ENCODE measurements around the gene ARHGAP26. TPM values are rescaled to one million over a fixed set of nuclear protein-coding genes. Genes with fewer than 3 reads are reported as not detected.

Gene ARHGAP26
- total RNA-seq, 1 experiment from 2014 or later, result 11.8 TPM

DNA sequence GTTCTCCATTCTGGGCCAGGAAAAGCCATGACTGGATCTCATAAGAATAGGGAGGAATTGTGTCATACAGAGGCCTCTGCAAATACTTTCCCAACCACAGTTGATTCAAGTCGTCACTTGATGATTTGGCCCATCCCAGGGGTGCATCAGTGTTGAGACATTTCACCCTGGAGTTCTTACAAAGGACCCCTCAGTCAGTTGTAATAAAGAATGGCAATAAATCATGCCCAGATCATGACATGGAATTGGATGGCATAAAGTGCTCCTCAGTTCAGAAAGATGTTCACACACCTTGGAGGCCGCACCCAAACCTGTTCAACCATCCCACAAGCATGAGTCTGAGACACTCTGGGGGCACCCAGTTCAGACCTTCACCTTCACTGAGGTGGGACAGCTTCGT lies 465.2 kb downstream of the ARHGAP26 start:
- DNase-seq (ENCODE audit: low read depth, low spot score), result no peak
- in situ Hi-C loops (cut with HindIII; ENCODE audit: low pct_unique_long_range_greater_than_20kb, low sequenced_read_pairs), result no loop called here

DNA sequence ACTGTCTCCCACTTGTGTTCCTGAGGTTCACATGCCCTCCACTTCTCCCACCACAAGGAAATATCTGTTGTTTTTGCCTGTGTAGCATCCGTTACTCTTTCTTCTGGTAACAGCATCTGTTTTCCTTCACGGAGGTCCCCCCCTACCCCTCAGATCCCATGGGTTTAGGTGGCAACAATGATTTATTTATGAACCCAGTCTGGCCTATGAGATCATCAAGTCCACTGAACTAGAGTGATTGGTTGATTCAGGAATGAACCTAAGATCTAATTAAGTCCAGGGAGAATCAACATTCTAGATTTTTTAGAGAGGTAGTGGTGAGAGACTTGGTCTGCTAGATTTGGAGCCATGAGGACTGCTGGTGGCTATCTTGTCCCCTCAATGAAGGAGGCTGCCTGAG lies 466.5 kb downstream of the ARHGAP26 start:
- DNase-seq (ENCODE audit: low read depth, low spot score), result no peak
- in situ Hi-C loops (cut with HindIII; ENCODE audit: low pct_unique_long_range_greater_than_20kb, low sequenced_read_pairs), result no loop called here

DNA sequence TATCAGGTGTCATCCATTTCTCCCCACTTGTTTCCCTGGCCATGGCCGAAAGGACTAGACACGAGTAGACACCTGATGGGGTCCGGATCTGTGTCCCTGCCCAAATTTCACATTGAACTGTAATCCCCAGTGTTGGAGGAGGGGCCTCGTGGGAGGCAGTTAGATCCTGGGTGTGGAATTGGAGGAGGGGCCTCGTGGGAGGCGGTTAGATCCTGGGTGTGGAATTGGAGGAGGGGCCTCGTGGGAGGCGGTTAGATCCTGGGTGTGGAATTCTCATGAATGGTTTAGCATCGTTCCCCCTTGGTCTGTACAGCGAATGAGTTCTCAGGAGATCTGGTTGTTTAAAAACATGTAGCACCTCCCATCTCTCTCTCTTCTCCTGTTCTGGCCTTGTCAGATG lies 467.5 kb downstream of the ARHGAP26 start:
- in situ Hi-C loops (cut with HindIII; ENCODE audit: low pct_unique_long_range_greater_than_20kb, low sequenced_read_pairs), result no loop called here

DNA sequence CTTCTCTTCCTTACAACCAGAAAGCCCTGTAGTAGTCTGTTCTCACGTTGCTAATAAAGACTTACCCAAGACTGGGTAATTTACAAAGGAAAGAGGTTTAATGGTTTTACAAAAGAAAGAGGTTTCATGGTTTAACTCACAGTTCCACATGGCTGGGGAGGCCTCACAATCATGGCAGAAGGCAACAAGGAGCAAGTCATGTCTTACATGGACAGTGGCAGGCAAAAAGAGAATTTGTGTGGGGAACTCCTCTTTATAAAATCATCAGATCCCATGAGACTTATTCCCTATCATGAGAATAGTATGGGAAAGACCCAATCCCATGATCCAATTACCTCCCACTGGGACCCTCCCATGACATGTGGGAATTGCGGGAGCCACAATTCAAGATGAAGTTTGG lies 468.4 kb downstream of the ARHGAP26 start:
- in situ Hi-C loops (cut with HindIII; ENCODE audit: low pct_unique_long_range_greater_than_20kb, low sequenced_read_pairs), result no loop called here
- DNase-seq (ENCODE audit: low read depth, low spot score), result no peak

More for the DNA sequence above, 467.5 kb downstream of the ARHGAP26 start:
- DNase-seq (ENCODE audit: low read depth, low spot score), result no peak

DNA sequence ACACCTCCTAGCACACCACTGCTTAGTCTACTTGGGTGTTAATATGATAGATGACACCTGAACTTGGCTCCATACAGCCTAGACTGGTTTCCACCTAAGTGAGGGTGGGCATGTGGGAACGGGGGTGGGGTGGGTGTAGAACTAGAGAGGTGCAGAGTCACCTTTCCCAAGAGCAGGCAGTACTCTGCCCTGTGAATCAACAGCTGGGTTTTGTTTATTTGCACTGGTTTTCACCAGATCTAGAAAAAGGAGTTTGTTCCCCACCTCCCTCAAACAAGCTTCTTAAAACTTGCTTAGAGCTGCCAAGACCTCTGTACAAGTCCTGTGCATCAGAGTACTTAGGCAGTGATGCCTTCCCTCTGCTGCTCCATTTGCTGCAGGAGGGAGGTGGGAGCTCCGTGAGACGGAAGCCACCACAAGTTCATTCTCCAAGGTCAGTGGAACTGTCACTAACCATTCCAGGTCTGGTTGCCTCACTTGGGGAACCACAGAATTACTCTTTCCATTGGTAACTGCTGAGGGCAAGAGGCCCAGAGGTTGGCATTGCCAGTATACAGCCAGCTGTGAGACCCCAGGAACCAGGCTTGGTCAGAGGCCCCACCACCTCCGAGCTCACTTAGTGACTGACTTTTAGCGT lies 469.8 kb downstream of the ARHGAP26 start:
- in situ Hi-C loops (cut with HindIII; ENCODE audit: low pct_unique_long_range_greater_than_20kb, low sequenced_read_pairs), result no loop called here
- no peak for DNase-seq (ENCODE audit: low read depth, low spot score)

DNA sequence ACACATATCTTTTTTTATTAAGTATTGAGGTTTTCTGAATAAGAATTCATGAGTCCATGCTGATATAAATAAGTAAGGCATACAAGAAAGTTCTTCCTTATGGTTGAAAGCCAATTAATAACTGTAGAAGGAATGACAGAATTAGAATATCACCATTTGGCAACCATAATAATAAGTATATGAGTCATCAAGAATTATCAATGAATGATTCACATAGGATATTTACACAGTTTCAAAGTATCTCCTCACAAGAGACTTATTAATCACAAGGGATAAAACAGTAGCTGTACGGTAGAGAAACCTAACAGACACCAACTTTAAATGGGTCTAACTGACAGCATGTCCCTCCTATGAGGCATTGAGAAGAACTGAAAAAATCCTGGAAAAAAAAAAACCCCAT lies 471.7 kb downstream of the ARHGAP26 start:
- in situ Hi-C loops (cut with HindIII; ENCODE audit: low pct_unique_long_range_greater_than_20kb, low sequenced_read_pairs), result no loop called here
- DNase-seq (ENCODE audit: low read depth, low spot score), result no peak

DNA sequence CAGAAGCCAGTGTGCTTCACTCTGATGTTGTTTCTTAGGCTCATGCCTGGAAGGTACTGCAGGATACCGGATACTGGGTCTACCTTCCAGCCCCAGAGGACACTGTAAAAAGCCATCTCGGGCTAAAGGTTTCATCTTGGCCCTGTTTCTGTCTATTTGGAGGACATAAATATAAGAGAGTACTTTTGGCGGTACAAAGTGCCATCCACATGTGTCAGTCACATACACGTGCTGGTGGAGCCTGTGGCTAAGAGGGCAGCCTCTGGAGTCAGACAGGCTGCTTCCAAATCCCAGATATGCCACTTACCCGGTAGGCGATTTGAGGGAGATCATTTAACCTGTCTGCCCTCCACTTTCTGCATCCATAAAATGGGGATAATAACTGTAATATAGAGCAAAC lies 472.9 kb downstream of the ARHGAP26 start:
- no peak for DNase-seq (ENCODE audit: low read depth, low spot score)
- in situ Hi-C loops (cut with HindIII; ENCODE audit: low pct_unique_long_range_greater_than_20kb, low sequenced_read_pairs), result no loop called here

DNA sequence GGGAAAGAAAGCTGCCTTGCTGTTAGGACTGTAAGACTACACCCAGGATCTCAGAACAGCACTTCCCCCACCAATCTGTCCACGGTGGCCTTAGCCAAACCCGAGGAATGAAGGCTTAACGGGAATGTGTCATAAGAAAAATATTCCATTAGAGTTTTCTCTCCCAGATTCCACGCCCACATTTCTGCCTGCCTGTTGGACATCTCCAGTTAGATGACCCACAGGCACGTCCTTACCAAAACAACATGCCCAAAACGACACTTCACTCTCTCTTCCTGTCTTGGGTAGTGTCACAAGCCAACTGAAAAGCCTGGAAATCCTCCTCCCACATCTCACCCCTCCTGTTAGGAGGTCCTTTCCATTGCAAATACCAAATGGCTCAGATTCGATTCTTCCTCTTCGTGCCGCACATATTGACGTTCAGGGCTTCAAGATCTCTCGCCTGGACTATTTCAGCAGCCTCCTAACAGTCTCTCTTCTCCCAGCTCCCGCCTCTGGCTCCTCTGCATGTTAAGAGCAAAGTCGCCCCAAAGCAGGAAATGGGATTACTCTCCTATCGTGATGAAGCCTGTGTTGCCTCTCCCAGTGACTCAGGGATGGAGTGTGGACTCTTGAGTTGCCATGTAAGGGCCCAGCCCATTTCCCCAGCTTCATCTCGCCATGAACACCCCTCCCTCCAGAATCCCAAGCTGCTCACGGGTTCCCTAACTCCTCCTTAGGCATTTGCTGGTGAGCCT lies 474.0 kb downstream of the ARHGAP26 start:
- in situ Hi-C loops (cut with HindIII; ENCODE audit: low pct_unique_long_range_greater_than_20kb, low sequenced_read_pairs), result no loop called here
- no peak for DNase-seq (ENCODE audit: low read depth, low spot score)

DNA sequence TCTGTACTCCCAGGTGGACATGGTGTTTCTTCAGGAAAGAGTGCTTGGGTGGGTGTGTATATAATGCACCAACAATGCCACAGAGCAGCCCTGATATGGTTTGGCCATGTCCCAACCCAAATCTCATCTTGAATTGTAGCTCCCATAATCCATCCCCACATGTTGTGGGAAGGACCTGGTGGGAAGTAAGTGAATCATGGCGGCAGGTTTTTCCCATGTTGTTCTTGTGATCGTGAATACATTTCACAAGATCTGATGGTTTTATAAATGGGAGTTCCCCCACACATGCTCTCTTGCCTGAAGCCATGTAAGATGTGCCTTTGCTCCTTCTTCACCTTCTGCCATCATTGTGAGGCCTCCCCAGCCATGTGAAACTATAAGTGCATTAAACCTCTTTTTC lies 474.8 kb downstream of the ARHGAP26 start:
- DNase-seq (ENCODE audit: low read depth, low spot score), result no peak
- in situ Hi-C loops (cut with HindIII; ENCODE audit: low pct_unique_long_range_greater_than_20kb, low sequenced_read_pairs), result no loop called here

DNA sequence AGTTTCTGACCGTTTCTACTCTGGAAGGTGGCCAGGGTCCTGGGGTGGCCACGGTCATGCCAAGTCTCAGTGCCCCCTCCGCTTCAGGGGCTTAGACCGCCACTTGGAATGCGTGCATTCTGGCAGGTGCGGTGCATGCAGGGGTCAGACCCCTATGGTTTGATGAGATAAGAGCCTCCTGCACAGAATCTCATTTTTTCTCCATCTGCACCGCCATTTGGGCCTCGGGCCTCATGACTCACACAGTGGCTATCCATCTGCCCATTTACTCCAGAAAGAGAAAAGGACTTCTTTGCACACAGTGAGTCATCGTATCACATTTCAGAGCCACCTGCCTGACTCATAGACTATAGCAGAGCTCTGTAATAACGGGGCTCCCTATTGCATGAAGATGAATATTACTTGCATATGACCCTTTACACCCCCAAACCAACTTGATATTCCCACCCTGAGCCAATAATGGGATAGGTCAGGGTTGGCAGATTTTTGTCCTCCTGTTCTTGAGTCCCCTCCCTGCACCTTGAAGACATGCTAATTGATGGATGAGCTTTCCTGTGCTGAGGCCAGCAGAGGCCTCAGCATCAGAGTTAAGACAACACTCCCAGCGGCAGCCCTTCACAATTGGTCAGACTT lies 475.9 kb downstream of the ARHGAP26 start:
- peak; percentile 48 for DNase-seq (ENCODE audit: low read depth, low spot score)
- in situ Hi-C loops (cut with HindIII; ENCODE audit: low pct_unique_long_range_greater_than_20kb, low sequenced_read_pairs), result no loop called here

DNA sequence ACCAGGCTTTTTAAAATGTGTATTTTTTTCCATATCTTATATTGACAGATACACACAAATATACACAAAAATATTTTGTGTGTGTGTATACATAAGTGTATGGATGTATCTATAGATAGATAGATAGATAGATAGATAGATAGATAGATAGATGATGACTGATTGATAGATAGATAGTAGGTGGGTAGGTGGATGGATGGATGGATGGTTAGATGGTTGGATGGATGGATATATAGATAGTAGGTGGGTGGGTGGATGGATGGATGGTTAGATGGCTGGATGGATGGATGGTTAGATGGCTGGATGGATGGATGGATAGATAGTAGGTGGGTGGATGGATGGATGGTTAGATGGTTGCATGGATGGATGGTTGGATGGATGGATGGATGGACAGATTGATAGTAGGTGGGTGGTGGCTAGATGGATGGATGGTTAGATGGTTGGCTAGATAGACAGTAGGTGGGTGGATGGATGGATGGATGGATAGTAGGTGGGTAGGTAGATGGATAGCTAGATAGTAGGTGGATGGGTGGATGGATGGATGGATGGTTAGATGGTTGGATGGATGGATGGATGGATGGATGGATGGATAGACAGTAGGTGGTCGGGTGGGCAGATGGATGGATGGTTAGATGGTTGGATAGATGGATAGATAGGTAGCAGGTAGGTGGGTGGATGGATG lies 477.1 kb downstream of the ARHGAP26 start:
- no peak for DNase-seq (ENCODE audit: low read depth, low spot score)
- in situ Hi-C loops (cut with HindIII; ENCODE audit: low pct_unique_long_range_greater_than_20kb, low sequenced_read_pairs), result no loop called here

DNA sequence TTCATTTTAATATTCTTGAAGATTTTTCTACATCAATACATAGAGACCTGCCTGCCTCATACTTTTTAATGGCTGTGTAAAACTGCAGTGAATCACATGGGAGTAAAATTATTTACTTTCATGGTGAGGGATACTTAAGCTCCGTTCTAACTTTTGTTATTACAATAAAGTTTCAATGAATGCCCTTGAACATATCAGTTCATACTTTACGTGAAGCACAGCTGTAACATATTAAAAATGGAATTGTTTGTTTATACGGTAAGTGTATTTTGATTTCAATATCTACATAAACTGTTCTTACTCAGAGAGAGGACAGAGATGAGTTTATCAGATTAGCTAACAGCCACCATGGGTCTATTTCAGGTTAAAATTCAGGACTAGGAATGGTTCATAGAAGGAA lies 478.2 kb downstream of the ARHGAP26 start:
- DNase-seq (ENCODE audit: low read depth, low spot score), result no peak
- in situ Hi-C loops (cut with HindIII; ENCODE audit: low pct_unique_long_range_greater_than_20kb, low sequenced_read_pairs), result no loop called here

DNA sequence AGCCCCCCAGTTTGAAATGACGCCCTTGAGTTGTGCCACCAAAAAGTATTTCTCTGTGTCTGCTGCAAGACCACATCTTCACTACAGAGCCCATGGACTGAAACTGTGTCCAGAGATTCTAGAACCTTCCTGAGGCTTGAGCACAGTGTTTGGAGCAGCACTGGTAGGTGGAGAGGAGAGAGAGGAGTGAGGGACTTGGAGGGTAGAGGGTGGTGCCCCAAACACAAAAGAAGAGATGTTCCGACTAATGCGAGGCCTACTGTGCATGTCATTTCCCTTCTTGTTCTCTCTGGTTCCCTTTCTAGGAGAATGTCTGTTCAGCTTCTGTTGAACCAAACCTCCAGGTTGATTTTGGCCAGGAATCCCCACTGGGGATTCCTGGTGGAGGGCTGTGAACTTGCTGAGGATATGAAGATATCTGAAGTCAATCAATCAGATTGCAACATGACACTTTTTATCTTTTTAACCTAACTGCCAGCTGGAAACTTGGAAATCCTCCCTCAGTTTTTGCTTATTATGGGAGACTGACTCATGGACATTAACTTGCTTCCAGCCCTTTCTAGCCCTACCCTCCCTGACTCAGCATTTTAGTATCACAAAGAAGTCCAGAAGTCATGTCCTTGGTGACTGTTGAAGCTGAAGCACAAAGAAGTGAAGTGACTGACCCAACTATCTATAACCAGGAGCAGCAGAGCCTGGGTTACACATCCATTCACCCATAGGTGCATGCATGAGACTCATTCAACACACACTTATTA lies 478.8 kb downstream of the ARHGAP26 start:
- in situ Hi-C loops (cut with HindIII; ENCODE audit: low pct_unique_long_range_greater_than_20kb, low sequenced_read_pairs), result no loop called here
- no peak for DNase-seq (ENCODE audit: low read depth, low spot score)

DNA sequence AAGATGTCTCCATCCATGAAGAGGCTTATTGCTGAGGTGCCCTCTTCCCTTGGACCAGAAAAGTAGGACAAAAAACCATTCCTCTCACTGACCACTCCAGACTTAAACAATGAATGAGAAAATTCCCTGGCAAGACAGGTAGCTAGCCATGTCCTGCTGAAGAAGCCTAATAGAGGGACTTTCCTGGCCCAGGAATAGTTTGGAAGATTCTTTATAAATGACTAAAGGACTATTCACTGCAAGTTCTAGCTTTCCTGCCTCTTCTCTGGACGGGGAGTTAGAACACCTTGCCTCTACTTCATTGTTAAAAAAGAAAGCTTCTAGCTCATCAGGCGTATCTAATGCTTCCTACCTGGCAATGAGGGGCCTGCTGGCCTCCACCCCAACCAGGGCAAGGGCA lies 479.7 kb downstream of the ARHGAP26 start:
- in situ Hi-C loops (cut with HindIII; ENCODE audit: low pct_unique_long_range_greater_than_20kb, low sequenced_read_pairs), result no loop called here
- DNase-seq (ENCODE audit: low read depth, low spot score), result no peak

DNA sequence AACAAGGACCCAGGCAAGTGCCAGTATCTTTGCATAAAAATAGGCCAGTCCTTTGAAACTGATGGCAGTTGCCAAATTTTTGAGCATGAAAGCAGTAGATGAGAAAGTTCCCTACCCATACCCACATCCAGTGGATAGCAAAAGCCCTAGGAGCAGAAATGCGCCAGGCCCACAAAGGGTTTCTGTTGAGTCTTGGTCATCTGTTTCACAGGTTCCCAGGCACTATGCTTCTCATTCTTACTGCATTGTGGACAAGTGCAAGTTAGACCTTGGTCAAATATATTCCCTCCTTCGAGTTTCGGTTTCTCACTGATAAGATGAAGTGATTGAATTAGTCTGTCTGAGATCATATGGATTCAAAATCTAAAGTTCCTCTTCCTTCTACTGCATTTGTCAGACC lies 481.0 kb downstream of the ARHGAP26 start:
- no peak for DNase-seq (ENCODE audit: low read depth, low spot score)
- in situ Hi-C loops (cut with HindIII; ENCODE audit: low pct_unique_long_range_greater_than_20kb, low sequenced_read_pairs), result no loop called here

DNA sequence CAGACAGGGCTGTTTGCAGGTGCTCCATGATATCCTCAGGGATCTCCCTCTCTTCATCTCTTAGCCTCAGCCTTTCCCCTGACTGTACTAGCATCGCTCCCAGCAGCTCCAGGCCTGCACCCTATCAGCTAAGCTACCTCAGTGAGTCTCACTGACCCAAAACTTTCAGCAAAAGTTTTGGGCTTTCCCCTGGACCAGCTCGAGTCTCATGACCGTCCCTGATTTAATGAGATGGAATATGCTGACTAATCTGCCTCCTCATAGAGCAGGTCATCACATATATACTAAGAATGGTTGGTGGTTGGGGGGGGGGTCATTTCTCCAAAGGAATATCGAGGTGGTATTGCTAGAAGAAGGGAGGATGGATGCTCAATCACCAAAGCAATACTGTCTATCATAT lies 481.8 kb downstream of the ARHGAP26 start:
- no peak for DNase-seq (ENCODE audit: low read depth, low spot score)
- in situ Hi-C loops (cut with HindIII; ENCODE audit: low pct_unique_long_range_greater_than_20kb, low sequenced_read_pairs), result no loop called here

DNA sequence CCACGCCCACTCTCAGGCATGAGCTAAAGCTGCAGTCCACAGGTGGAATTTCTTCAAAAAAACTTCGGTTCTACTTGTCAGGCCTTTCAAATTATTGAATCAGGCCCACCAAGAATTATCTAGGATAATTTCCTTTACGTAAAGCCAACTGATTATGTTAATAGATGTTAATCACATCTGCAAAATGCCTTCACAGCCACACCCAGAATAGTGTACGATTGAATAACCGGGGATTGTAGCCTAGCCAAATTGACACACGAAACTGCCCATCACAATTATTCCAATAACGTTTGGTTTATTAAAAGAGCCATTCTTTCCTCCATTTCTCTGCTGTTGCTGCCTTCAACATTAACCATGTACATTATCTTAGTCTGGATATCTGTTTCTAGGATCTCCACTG lies 484.6 kb downstream of the ARHGAP26 start:
- DNase-seq (ENCODE audit: low read depth, low spot score), result no peak
- in situ Hi-C loops (cut with HindIII; ENCODE audit: low pct_unique_long_range_greater_than_20kb, low sequenced_read_pairs), result no loop called here

Measured in SK-MEL-5 (cell line).